Measurements from ENCODE around the gene IMMT.

The IMMT gene

GRCh38 chr2:86203614-86204013, 8.4 kb upstream of the IMMT start:
- no peak overlapping the region for H3K27ac ChIP-seq (replicated peaks)
- no peak for TF ChIP-seq POLR2AphosphoS5 (IDR thresholded peaks at IDR 0.05; ENCODE audit: low read depth)
- no peak for TF ChIP-seq CTCF (IDR thresholded peaks at IDR 0.05; ENCODE audit: insufficient read depth, low read length)
- TF ChIP-seq, protein P1, sequence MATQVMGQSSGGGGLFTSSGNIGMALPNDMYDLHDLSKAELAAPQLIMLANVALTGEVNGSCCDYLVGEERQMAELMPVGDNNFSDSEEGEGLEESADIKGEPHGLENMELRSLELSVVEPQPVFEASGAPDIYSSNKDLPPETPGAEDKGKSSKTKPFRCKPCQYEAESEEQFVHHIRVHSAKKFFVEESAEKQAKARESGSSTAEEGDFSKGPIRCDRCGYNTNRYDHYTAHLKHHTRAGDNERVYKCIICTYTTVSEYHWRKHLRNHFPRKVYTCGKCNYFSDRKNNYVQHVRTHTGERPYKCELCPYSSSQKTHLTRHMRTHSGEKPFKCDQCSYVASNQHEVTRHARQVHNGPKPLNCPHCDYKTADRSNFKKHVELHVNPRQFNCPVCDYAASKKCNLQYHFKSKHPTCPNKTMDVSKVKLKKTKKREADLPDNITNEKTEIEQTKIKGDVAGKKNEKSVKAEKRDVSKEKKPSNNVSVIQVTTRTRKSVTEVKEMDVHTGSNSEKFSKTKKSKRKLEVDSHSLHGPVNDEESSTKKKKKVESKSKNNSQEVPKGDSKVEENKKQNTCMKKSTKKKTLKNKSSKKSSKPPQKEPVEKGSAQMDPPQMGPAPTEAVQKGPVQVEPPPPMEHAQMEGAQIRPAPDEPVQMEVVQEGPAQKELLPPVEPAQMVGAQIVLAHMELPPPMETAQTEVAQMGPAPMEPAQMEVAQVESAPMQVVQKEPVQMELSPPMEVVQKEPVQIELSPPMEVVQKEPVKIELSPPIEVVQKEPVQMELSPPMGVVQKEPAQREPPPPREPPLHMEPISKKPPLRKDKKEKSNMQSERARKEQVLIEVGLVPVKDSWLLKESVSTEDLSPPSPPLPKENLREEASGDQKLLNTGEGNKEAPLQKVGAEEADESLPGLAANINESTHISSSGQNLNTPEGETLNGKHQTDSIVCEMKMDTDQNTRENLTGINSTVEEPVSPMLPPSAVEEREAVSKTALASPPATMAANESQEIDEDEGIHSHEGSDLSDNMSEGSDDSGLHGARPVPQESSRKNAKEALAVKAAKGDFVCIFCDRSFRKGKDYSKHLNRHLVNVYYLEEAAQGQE (IDR thresholded peaks at IDR 0.05; ENCODE audit: insufficient replicate concordance, low read depth), result no peak
- no peak for TF ChIP-seq GABPA (IDR thresholded peaks at IDR 0.05; ENCODE audit: low read depth)
- no peak for DNase-seq (ENCODE audit: low read depth in 1 of 2, low spot score in 1 of 2)

DNA sequence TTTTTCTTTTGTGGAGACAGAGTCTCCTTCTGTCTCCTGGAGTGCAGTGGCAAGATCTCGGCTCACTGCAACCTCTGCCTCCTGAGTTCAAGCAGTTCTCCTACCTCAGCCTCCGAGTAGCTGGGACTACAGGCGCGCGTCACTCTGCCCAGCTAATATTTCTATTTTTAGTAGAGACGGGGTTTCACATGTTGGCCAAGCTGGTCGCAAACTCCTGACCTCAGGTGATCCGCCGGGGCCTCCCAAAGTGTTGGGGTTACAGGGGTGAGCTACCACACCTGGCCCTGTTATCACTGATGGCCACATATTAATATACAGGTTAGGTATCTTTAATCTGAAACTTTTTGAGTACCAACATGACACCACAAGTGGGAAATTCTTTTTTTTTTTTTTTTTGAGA, 7.4 kb upstream of the IMMT start:
- DNase-seq (ENCODE audit: low read depth in 1 of 2, low spot score in 1 of 2), result no peak
- no peak overlapping the region for H3K27ac ChIP-seq (replicated peaks)
- H3K4me3 ChIP-seq (replicated peaks; ENCODE audit: insufficient read depth, low read length), result no peak overlapping the region
- no peaks in the 10 kb centered on the region for H3K27me3 ChIP-seq (ENCODE audit: insufficient read depth, poor library complexity, severe bottlenecking)
- TF ChIP-seq SPI1 (IDR thresholded peaks at IDR 0.05; ENCODE audit: borderline replicate concordance, low read depth) (no peak), POLR2AphosphoS5 (IDR thresholded peaks at IDR 0.05; ENCODE audit: low read depth) (no peak), GABPA (IDR thresholded peaks at IDR 0.05; ENCODE audit: low read depth) (no peak), CTCF (IDR thresholded peaks at IDR 0.05; ENCODE audit: insufficient read depth, low read length) (no peak)
- TF ChIP-seq, protein P1 (IDR thresholded peaks at IDR 0.05; ENCODE audit: insufficient replicate concordance, low read depth), result no peak

More at GRCh38 chr2:86203614-86204013, 8.4 kb upstream of the IMMT start:
- no peak overlapping the region for H3K4me3 ChIP-seq (replicated peaks; ENCODE audit: insufficient read depth, low read length)
- H3K27me3 ChIP-seq (ENCODE audit: insufficient read depth, poor library complexity, severe bottlenecking), result no peaks in the 10 kb centered on the region

GRCh38 chr2:86202336-86202692, 7.1 kb upstream of the IMMT start:
- no peaks in the 10 kb centered on the region for H3K27me3 ChIP-seq (ENCODE audit: insufficient read depth, poor library complexity, severe bottlenecking)
- DNase-seq (ENCODE audit: low read depth in 1 of 2, low spot score in 1 of 2), result no peak
- no peak overlapping the region for H3K27ac ChIP-seq (replicated peaks)
- no peak overlapping the region for H3K4me3 ChIP-seq (replicated peaks; ENCODE audit: insufficient read depth, low read length)
- TF ChIP-seq, protein P1 (IDR thresholded peaks at IDR 0.05; ENCODE audit: insufficient replicate concordance, low read depth), result no peak
- no peak for TF ChIP-seq GABPA (IDR thresholded peaks at IDR 0.05; ENCODE audit: low read depth)
- TF ChIP-seq CTCF (IDR thresholded peaks at IDR 0.05; ENCODE audit: insufficient read depth, low read length), result no peak
- no peak for TF ChIP-seq SPI1 (IDR thresholded peaks at IDR 0.05; ENCODE audit: borderline replicate concordance, low read depth)
- TF ChIP-seq POLR2AphosphoS5 (IDR thresholded peaks at IDR 0.05; ENCODE audit: low read depth), result no peak
